Fibroblast of skin of right quadriceps (primary cell): ENCODE results near the gene DCLRE1B.

Experiments used
- DNase-seq: peaks from one replicate; pipeline ENCODE4 v3.0.0-alpha.2; 2013

The DCLRE1B gene

DNA sequence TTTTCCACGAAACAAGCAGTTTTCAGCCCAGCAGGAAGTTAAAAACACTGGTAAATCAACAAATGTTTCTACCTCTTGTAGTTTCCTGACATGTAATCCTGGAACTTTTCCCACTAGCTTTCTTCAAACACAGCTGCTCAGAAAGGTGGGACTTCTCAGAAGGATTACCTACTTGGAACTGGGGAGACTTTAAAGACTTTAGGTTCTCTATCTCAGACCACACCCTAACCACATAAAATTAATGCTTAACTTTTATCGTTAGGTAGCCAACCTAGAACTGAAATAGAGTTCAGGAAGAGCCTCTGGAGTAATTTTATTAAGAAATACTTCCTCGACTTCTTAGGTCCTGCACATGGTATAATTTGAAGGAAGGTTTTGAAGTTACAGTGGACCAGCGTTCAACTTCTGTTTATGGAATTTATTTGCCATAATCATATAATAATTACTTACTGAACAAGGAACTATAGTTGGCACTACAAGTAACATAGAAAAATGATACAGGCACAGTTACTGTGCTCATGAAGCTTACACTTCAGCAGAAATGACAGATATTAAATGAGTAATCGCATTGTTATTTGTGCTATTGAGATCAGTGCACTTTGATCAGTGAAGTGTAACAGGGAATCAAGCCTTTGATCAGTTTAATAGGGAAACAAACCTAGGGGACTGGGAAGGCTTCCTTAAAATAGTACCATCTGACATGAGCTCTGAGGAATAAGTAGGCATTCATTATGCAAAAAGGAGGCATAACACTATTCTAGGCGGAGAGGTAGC, 17.5 kb upstream of the DCLRE1B start, which contains the start of gene BCL2L15:
Gene BCL2L15, minus strand, starts transcription at position 180 of the 774 bp plus-strand sequence. CDS start 206 bp downstream, outside the sequence.
- no peak for DNase-seq

DNA sequence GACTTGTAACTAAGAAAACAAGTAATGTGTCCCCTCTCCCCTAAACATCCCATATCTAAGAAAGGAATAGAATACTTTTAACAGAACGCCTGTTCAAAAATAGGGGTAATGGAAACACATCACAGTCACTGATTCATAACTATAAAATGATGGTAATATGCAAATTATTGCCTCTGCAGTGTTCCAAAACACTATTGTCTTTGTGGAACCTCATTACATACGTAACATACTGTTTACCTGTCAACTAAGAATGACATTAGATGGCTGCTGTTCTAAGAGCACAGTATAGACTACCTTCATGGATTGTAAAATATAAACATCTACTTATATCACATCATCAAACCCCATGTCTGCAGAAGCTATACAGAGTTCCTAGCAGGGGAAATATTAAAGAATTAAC, 14.3 kb upstream of the DCLRE1B start:
- DNase-seq, result no peak

DNA sequence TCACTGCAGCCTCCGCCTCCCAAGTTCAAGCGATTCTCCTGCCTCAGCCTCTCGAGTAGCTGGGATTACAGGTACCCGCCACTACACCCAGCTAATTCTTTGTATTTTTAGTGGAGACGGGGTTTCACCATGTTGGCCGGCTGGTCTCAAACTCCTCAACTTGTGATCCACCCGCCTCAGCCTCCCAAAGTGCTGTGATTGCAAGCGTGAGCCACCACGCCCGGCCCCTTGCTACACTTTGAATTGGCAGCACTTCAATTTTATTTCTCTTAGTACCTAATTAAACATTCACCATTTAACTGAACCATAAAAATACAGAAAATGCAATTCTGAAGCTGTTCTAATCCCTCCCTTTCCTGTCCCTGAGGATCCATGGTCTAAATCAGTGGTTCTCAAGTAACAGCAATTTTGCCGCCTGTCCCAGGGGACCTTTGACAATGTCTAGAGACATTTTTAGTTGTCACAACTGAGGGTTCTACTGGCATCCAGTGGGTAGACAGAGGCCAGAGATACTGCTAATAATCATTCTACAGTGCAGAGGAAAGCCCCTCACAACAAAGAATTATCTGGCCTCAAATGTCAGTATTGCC, 13.4 kb upstream of the DCLRE1B start:
- no peak for DNase-seq

DNA sequence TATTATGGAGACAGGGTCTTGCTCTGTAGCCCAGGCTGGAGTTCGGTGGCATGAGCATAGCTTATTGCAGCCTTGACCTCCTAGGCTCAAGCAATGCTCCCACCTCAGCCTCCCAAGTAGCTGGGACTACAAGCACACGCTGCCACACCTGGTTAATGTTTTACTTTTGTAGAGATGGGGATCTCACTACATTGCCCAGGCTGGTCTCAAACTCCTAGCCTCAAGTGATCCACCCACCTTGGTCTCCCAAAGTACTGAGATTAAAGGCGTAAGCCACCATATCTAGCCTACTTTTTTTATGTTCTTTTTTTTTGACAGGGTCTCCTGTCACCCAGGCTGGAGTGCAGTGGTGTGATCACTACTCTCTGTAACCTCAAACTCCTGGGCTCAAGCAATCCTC, 11.9 kb upstream of the DCLRE1B start:
- no peak for DNase-seq

DNA sequence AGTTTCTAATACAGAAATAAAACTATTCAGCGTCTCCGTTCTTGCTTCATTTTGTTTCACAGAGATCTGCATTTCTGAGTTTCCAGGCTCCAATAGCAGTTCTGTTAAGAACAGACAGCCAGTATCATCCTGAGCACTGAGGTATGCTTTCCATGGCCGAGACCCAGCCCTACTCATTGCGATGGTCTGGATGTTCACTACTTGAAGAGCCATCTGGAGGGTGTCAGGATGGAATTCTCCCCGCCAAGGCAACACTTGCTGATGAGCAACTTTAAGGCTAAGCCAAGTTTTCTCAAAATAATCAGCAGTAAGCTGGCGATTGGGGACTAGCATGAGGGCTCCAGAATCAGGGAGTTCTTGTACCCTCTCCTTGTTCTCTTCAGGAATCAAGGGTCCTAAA, 10.0 kb upstream of the DCLRE1B start:
- no peak for DNase-seq

DNA sequence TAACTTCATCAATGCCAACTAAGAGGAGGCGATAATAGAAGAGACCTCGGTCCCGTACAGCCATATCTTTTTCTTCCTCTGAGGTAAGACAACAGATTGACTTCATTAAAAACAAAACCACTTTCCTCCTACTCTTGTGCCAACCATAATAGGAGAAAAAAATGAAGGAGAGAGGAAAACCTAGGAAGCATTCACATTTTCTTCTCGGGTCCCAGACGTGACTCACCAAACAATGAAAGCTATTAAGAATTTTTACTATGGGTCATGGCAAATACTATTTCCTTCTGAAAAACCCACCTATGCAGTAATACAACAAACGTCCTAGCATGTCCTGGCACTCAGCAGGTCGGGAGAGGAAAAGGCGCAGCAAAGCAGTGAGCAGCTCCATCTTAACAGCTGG, 9.2 kb upstream of the DCLRE1B start:
- peak; percentile 13 for DNase-seq

DNA sequence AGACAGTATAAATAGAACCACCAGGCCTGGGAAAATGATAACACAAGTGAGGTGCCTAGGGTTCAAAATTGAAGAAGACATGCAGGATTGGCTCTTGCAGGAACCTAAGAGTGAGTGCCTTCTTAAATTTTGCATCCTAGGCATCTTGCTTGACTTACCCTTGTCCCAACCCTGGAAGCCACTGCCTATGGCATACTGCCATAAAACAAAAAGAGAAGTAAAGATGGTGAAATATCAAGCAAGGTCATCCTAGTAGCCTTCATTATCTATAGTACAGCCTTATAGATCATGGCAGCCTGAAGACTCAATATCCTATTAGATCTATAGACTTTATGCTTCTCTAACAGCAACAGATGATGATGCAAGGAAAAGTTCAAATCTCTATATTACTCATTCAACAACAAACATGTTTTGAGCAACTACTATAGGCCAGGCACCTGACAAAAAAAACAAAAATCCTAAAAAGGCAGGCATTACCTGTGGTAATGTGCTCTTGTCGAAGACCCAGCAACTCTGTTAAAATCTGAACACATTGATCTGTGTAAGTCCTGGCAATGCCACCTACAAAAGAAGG, 6.8 kb upstream of the DCLRE1B start:
- DNase-seq, result no peak

DNA sequence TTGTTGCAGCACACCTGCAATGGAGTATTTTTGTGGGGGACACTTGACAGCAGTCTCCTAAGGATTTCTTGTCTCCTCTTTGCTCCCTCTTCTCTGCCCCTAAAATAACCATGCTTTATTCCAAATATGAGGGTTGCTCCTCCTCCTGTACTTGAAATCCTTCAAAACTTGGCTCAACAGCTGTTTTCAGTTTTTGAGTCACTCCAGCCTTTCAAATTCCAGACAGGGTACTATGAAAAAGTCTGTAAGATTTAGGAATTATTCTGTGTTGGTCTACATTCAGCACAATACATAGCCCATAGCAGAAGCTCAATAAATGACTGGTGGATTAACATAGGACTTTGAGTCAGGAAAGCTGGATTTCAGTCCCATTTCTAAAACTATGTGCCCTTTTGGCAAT, 6.0 kb upstream of the DCLRE1B start:
- no peak for DNase-seq

DNA sequence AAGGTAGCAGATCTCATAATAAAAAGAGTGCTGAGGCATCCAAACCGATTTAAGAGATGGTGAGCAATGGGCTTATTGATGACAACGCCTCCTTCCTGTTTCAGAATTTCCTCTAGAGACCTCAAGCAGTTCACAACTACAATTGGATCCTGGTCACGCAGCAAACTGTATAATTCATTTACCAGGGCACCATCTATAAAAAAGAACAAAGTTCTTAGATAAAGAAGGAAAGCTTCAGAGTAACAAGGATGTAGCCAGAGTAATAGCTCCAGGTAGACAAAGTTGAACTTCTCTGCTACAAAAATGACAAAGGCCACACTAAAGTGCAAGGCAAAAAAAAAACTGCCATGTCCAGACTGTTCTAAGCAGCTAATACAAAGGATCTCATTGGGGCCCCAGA, 3.9 kb upstream of the DCLRE1B start:
- no peak for DNase-seq

DNA sequence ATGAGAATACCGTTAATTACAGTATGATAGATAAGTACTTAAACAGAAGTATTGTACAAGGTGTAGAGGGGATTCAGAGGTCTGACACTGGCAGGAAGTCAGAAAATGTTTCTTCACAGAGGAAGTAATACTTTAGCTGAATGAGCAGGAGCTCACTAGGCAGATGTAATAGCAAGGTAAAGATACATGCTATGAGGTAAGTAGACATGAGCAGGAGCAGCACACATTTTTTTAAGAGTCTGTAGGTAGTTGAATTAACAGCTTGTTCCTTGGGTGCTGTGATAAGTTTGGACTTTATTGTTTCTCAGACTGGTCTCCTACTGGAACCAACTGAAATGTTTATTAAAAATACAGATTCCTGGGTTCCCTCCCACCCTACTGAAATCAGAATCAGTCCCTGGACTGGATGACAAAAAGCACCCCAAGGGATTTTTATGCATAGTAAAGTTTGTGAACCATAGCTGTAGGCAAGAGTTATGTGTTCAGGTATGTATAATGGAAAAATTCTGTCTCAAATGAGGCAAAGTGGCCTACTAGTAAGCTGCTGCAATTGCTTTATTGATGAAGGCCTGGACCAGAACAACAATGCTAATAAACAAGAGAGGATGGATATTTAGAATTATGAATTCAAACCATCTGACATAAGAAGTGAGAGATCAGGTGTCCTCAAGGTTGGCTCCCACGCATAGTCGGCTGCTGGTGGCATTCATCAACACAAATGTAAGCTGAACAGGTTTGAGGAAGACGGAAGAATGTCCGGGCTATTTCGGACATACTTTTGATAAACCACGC, 1.4 kb upstream of the DCLRE1B start:
- DNase-seq, result no peak

DNA sequence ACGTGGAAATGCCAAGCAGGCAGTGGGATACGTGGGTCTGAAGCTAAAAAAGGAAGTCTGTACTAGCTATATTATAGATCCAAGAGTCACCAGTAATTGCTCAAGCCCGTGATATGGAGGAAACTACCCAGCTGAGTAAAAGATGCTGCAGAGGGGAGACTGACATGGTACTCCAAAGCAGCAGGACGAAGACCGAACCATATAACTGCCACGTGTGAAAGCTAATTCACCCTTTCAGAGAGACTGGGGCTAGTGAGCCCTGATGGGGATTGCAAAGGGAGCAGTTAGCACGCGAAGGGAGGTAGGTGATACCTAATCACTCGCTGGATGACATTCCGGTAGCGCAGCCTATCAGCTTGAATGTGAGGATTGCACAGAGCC, 843 bp upstream of the DCLRE1B start:
- DNase-seq, result no peak

DNA sequence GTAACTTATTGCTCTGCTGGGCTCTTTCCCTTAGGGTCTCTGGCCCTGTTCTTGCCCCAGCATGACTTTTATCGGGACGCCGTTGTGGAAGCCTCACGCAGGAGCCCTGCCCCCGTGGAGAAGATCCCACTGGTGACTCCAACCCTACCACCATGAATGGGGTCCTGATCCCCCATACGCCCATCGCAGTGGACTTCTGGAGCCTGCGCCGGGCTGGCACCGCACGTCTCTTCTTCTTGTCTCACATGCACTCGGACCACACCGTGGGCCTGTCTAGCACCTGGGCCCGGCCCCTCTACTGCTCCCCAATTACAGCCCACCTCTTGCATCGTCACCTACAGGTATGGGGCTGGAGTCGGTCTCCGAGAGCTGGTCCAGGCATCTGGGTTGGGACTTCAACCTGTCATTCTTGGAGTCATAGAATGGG, 322 bp downstream of the DCLRE1B start:
- DNase-seq, result peak; percentile 7

DNA sequence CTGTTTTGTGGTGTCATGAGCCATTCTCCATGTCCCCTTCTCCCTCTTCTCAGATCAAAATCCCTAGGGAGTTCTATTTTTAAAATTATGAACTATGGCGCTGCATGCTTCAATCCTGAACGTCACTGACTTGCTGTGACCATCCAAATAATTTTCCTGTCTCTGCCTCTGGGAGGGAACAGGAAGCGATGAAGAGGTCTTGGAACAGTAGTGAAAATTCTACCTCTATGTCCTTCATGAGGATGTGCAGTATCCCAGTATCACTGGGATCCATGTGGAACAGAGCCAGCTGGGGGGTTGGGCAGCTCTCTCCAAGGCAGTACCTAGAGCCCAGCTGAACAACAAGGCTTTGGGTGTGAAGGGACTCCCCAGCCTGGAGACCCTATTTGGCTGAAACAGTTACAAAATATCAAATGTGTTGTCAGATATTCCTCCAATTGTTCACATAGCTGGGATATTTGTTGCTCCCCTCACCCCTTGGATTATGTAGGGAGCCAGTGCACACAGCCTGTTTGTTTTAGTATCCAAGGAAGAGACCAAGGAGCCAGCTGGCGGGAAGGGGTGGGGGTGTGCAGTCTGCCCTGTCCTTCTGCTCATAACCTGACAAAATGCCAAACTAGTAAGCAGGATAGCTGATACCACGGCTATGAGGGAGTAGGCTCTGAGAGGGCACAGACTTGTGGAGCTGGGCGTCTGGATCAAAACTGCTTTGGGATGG, 7.6 kb downstream of the DCLRE1B start:
- peak; percentile 81 for DNase-seq

DNA sequence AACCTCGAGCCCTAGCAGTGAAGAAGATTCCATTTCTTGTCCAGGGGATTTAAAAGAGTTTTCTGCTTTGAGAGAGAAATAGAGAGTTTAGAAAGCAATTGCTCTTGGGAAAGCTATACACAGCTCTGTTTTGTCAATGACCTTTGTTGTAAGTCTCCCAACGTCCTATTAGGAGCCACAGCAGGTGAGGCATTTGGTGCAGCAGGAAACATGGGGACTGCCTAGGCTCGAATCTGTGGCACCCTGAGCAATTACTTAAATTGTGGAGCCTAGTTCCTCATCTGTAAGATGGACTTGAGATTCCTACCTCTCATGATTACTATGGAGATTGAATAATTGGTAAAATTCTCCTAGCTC, 8.2 kb downstream of the DCLRE1B start:
- DNase-seq, result no peak

DNA sequence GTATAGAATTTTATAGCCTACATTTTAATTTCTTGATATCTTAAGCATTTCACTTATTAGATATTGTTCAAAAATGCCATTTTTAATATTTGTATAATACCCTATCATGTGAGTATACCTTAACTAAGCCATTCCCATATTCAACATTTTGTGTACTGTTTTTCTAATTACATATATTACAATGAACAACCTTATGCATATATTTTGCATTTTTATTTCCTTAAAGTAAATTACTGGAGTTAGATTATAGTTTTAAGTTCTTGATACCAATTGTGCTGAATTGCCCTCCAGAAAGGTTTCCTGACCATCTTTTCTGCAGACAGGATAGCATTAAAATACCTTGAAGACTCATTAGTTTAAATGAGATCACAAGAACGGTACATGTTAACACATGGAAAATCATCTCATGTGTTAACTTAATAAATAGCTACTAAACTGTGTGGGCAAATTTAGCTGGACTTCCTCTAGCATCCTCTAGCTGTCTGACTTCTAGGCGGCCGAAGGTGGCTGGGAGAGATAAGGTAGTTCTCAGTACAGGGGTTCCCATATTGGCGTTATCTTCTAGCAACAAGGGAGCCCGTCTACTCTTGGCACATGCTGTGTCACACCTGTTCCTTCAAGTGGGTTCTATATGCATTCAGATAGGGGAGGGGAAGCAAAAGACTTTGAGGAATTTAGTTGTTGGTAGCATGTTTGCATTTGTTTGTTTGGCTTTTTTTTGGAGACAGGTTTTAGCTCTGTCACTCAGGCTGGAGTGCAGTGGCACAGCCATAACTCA, 8.9 kb downstream of the DCLRE1B start:
- DNase-seq, result no peak

DNA sequence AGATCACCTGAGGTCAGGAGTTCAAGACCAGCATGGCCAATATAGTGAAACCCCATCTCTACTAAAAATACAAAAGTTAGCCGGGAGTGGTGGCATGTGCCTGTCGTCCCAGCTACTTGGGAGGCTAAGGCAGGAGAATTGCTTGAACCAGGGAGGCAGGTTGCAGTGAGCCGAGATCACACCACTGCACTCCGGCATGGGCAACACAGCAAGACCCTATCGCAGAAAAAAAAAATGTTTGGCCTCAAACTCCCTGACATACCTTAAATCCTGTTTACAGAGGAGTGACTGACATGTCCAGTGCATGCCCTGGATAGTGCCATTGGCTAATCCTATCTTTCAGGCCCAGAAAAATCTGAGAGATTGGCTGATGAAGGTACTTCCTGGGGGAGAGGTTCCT, 11.8 kb downstream of the DCLRE1B start:
- no peak for DNase-seq

DNA sequence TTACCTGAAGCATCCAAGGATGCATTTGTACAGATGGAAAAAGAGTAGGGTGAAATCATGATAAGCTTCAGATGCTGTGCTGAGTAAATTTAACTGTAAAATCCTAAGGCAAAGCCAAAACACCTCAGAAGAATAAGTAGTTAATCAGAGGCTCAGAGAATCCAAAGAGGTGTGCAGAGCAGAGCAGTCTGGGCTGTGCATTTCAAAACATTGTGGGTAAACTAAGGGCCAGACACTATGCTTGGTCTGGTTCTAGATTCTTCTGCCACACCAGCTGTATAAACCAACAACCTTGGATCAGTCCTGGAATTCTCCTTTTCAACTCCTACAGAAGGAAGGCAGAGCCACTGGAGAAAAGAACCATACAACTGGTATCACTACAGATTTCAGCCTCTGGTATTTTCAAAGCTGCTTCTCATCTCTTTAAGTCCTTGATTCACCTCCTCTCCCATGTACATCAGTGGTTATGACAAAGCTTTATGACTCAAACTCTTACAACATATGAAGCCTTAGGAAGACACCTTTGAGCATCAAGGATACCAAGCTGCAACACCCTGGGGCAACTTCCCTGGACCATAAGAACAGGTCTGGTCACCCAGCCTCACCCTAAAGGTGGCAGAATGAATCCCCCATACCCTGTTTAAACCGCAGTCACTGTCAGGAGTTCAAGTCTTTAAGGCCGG, 12.4 kb downstream of the DCLRE1B start:
- peak; percentile 31 for DNase-seq

DNA sequence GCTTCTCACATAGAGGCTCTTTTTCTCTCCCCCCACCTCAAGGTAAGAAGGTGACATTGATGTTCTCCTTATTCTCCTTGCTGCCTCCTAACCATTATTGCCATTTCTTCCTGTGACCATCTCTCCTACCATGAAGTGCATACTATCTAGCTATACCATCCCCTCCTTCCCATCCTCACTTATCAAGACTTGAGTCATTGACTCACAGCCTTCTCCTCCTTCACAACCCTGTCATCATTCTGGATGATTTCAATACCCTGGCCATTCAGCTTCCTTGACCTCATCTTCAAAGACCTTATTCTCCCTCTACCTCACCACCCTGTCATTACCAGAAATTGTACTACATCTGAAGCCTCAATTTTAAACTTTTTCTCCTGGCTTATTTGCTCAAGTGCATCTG, 13.1 kb downstream of the DCLRE1B start:
- no peak for DNase-seq

DNA sequence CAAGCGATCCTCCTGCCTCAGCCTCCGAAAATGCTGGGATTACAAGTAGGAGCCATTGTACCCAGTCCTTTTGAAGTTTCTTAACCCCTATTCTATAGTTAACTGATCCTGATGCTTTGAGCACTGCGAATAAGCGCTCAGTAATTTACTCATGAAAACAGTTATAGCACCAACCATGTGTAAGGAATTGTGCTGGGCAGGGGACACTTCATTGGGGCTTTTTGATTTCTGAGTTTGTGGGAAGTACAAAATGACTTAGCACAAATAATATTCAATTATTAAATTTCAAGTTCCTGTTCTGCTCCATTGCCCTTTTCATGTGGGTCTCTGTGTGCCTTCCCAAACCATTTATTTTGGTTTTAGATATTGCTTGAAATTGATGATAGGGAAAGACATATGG, 17.8 kb downstream of the DCLRE1B start:
- no peak for DNase-seq

DNA sequence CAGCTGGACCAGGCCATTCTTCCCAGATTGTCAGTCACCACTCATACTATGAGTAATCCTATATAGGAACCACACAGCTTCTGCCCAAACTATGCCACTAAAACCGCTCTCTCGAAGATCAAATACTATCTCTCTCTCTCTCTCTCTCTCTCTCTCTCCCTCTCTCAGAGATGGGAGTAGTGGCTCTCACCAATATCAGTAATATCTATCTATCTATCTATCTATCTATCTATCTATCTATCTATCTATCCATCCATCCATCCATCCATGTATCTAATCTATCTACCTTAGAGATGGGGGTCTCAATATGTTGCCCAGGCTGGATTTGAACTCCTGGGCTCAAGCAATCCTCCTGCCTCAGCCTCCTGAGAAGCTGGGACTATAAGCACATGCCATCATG, 19.3 kb downstream of the DCLRE1B start:
- no peak for DNase-seq

DNA sequence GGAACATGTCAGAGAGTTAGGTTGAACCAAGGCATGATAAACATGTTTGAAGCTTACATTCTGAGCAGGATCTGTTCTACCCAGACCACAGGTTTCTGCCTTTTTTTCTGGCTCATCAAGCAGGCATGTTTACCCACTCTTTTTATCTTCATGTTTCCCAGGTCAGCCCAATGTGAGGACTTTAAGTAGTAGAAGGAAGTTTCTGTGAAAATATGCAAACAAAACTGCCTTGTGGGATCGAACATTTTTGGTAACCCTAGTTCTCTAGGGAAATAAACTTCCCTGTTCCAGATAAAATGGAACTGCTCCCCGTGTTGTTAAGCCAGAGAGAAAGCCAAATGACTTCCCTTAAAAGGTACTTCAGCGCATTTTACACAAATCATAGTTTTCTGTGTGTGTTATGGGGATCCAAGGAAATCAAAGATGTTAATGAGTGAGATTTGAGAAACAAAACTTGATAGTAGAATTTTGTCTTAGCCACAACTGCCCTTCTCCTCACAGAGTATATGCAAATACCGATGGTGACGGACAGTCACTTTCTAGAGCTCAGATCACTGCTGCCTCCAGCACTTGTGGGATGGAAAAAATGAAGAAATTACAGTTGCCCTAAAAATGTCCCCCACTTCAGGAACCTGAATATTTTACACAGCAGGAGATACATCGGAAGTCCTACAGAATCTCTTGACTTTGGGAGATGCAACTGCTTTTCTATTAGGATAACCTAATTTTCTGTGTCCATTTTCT, 23.2 kb downstream of the DCLRE1B start:
- no peak for DNase-seq
